Muscle of leg (tissue), 11 donors: Measurements from ENCODE around the gene GJA5. TPM values are rescaled to one million over a fixed set of nuclear protein-coding genes. Genes with fewer than 3 reads are reported as not detected.
A peak's percentile ranks its signal among the peaks of the same experiment; 100 is the strongest.
"Not testable (repeated sequence)": the region's sequence is repeated elsewhere in the genome, so short reads cannot be mapped to it uniquely, and the experiment has no call there.

ENCODE experiments used
- DNase-seq: peaks from one replicate; pipeline ENCODE4 v3.0.0; 2013
- H3K27ac ChIP-seq: one replicate; pipeline ENCODE4 v1.5.1; 2013; ENCODE audit warnings: mild to moderate bottlenecking, low read length, control low read depth
- H3K27me3 ChIP-seq: one replicate; pipeline ENCODE4 v1.6.1; 2013; ENCODE audit warnings: low read length; ENCODE audit not compliant: control insufficient read depth, insufficient read depth
- H3K36me3 ChIP-seq: one replicate; pipeline ENCODE4 v1.6.1; 2013; ENCODE audit warnings: low read length; ENCODE audit not compliant: control insufficient read depth, insufficient read depth
- H3K4me1 ChIP-seq: one replicate; pipeline ENCODE4 v1.6.1; 2013; ENCODE audit warnings: low read length; ENCODE audit not compliant: control insufficient read depth, insufficient read depth
- H3K4me3 ChIP-seq: one replicate; pipeline ENCODE4 v1.5.1; 2013; ENCODE audit warnings: low read length, control low read depth
- H3K9me3 ChIP-seq: replicated peaks from 2 replicates; pipeline ENCODE4 v1.6.1; 2013; ENCODE audit warnings: low read depth, low read length; ENCODE audit not compliant: control insufficient read depth
- WGBS: methylation state at CpG from one replicate; pipeline ENCODE4 v1.1.5; 2013; ENCODE audit warnings: missing lambda C conversion rate; ENCODE audit not compliant: insufficient coverage; 5-methylcytosine and 5-hydroxymethylcytosine counted together
- polyA plus RNA-seq, 8 donors: library from polyadenylated mRNA; unstranded; fragments of 120-200 nt; gene quantifications; one replicate each; pipeline versions ENCODE4 v1.2.1 to v1.2.3, GENCODE V29; 2013; ENCODE audit warnings: inconsistent platforms in 1 of 8, low replicate concordance in 1 of 8; ENCODE audit not compliant: insufficient read length in 8 of 8, insufficient read depth in 1 of 8
- total RNA-seq: library from RNA; stranded (reverse); fragments of 120-200 nt; gene quantifications from one replicate; pipeline ENCODE4 v1.2.4, GENCODE V29; 2013

GJA5 gene
- total and polyA plus RNA-seq, 9 donors, result 12.9 to 27.1 (median 25.3) TPM

DNA sequence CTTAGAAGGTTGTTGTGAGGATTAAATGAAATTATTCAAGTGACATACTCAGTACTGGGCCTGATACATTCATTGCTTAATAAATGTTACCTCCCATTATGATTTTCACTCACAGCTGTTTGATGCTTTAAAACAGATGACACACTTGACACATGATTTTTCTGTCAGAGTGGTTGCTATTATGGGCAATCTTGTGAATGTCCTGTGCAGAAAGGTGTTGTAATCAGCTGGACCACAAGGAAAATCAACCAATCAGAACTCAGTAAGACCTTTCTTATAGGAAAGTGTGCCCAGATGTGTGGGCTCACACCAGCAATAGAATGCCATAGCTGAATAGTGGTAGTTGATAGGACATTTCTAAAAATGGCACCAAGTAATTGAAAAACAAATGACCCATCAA is 23.5 kb downstream of the GJA5 start:
- Histone ChIP-seq H3K9me3 (no peaks in the 10 kb centered on the region), H3K36me3 (no peaks in the 10 kb centered on the region), H3K4me1 (peaks cover 14% of the 10 kb centered on the region), H3K27ac (no peak overlapping the region), H3K27me3 (no peaks in the 10 kb centered on the region), H3K4me3 (no peak overlapping the region)
- DNase-seq, result no peak

DNA sequence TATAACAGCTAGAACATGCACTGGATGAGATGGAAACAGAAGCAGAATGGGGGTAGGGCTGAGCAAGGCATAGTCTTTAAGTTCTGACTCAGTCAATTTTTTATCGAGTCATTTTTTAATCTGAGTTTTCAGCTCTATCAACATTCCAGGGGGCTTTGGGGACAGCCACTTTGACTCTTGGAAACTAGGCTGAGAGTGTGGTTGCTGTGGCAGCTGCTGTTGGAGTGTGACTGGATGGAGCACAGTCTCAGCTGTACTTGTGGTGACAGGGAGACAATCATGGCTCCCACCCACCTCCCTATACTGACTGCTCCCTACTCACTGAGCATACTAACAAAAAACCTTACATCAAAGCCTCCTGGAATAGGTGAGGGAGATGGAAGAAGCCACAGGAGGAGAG is 25.0 kb downstream of the GJA5 start:
- H3K27me3 ChIP-seq, result no peaks in the 10 kb centered on the region
- H3K27ac ChIP-seq, result no peak overlapping the region

GRCh38 chr1:147734291-147734841 is 26.0 kb downstream of the GJA5 start:
- not testable (repeated sequence) for H3K36me3 ChIP-seq, DNase-seq, H3K4me1 ChIP-seq, H3K4me3 ChIP-seq, H3K27ac ChIP-seq, H3K27me3 ChIP-seq, H3K9me3 ChIP-seq
- WGBS, result no CpG with 5 or more reads among the region's 4 CpGs

More for the DNA sequence above, 25.0 kb downstream of the GJA5 start:
- Histone ChIP-seq H3K36me3 (no peaks in the 10 kb centered on the region), H3K4me3 (no peak overlapping the region), H3K9me3 (no peaks in the 10 kb centered on the region), H3K4me1 (peaks cover 8% of the 10 kb centered on the region)
- WGBS, result no CpG with 5 or more reads among the region's 1 CpG
- no peak for DNase-seq

GRCh38 chr1:147729315-147729714 is 31.1 kb downstream of the GJA5 start:
- H3K27me3 ChIP-seq, result no peaks in the 10 kb centered on the region
- no CpG with 5 or more reads among the region's 2 CpGs for WGBS
- no peaks in the 10 kb centered on the region for H3K9me3 ChIP-seq
- no peak overlapping the region for H3K27ac ChIP-seq
- no peaks in the 10 kb centered on the region for H3K36me3 ChIP-seq
- no peaks in the 10 kb centered on the region for H3K4me1 ChIP-seq
- no peak for DNase-seq
- H3K4me3 ChIP-seq, result no peak overlapping the region

- no peak for DNase-seq
- Histone ChIP-seq H3K27me3 (peaks cover 3% of the 10 kb centered on the region), H3K4me1 (no peaks in the 10 kb centered on the region), H3K4me3 (no peak overlapping the region), H3K27ac (no peak overlapping the region), H3K36me3 (no peaks in the 10 kb centered on the region), H3K9me3 (no peaks in the 10 kb centered on the region)
- WGBS, result 33% methylated on average over 1 of the region's 2 CpGs
Observed at GRCh38 chr1:147726168-147726567, 34.2 kb downstream of the GJA5 start.

DNA sequence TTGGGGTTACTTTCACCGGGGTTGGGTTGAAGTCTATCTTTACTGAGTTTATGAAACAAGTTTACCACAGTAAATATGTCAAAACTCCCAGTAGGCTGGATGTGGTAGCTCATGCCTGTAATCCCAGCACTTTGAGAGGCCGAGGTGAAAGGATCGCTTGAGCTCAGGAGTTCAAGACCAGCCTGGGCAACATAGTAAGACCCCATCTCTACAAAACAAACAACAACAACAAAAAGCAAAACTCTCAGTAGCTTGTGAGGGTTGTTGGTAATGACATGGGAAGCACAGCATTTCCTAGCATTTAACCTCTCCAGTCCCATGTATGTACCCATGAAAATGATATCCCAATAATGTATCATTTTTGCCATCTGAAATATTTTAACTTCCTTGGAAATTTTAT is 34.7 kb downstream of the GJA5 start:
- no peak overlapping the region for H3K27ac ChIP-seq
- DNase-seq, result no peak
- WGBS, result no CpG with 5 or more reads among the region's 3 CpGs
- no peaks in the 10 kb centered on the region for H3K9me3 ChIP-seq
- H3K36me3 ChIP-seq, result no peaks in the 10 kb centered on the region
- H3K4me3 ChIP-seq, result no peak overlapping the region
- peaks cover 1% of the 10 kb centered on the region for H3K4me1 ChIP-seq
- H3K27me3 ChIP-seq, result peaks cover 3% of the 10 kb centered on the region

GRCh38 chr1:147723691-147724323 is 36.6 kb downstream of the GJA5 start:
- H3K36me3 ChIP-seq, result no peaks in the 10 kb centered on the region
- DNase-seq, result peak; percentile 18
- peaks cover 3% of the 10 kb centered on the region for H3K27me3 ChIP-seq
- H3K4me3 ChIP-seq, result no peak overlapping the region
- no peaks in the 10 kb centered on the region for H3K9me3 ChIP-seq
- H3K27ac ChIP-seq, result no peak overlapping the region
- H3K4me1 ChIP-seq, result peaks cover 6% of the 10 kb centered on the region
- WGBS, result 91% methylated on average over 2 of the region's 7 CpGs

DNA sequence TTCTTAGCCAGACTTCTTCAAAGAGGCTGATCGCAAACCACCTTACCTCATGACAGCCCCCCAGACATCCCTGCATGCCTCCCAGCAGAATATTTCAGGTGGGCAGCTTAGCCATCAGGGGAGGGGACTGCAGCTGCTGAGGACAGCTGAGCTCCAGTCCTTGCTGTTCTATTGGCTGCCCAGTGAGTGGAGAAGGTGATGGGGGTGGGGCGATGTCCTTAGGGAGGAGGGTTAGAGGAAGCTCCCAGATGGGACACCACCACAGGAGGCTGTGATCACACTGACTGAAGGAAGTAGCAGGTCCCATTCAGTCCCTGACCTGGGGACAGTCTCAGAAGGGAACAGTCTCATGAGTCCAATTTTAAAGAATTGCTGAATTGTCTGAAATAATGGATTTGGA is 38.3 kb downstream of the GJA5 start:
- Histone ChIP-seq H3K27me3 (peaks cover 3% of the 10 kb centered on the region), H3K4me1 (peaks cover 19% of the 10 kb centered on the region), H3K4me3 (no peak overlapping the region), H3K36me3 (no peaks in the 10 kb centered on the region), H3K27ac (no peak overlapping the region), H3K9me3 (no peaks in the 10 kb centered on the region)
- no peak for DNase-seq
- 83% methylated on average over 2 of the region's 2 CpGs for WGBS

DNA sequence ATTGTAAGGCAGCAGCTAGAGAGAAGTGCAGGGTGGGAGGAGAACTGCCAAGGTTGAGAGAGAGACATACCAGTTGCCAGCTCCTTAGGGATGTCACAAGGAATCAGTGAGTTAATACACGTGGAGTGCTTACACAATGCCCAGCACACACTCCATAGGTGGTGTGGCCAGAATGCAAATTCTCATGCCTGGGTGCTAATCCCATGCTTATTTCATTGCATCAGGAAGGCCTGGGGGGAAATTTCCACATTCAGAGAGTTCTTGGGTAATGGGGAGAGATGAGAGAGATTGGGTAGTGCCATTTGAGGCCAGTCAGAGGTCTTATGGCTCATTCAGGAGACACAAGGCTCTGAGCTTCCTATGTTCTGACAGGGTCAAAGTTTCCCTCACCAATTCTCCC is 38.7 kb downstream of the GJA5 start:
- no peaks in the 10 kb centered on the region for H3K36me3 ChIP-seq

DNA sequence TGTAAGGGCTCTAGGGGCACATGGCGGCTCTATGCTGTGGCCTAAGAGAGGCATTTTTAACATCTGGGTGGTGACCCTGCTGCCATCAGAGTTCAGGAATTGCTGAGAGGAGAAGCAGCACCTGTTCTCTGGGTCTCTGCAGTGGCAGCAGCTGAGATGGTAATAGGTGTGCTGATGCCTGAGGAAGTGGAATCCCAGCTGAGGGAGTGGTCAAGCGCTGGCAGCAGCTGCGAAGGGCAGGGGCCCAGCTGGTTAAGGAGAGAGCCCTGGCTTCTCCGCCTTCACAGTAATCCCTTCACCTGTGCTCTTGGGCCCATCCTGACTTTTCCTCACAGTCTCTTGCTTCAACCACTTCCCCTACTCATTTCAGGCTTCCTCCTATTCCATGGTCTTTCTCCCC is 39.8 kb downstream of the GJA5 start:
- 82% methylated on average over 2 of the region's 4 CpGs for WGBS
- no peak for DNase-seq
- no peak overlapping the region for H3K4me3 ChIP-seq

More for the DNA sequence above, 38.7 kb downstream of the GJA5 start:
- H3K4me3 ChIP-seq, result no peak overlapping the region
- no peak for DNase-seq
- H3K27me3 ChIP-seq, result peaks cover 3% of the 10 kb centered on the region
- H3K4me1 ChIP-seq, result peaks cover 19% of the 10 kb centered on the region
- WGBS, result no CpG with 5 or more reads among the region's 1 CpG
- H3K27ac ChIP-seq, result no peak overlapping the region
- H3K9me3 ChIP-seq, result no peaks in the 10 kb centered on the region

More for the DNA sequence above, 39.8 kb downstream of the GJA5 start:
- H3K36me3 ChIP-seq, result no peaks in the 10 kb centered on the region
- H3K27me3 ChIP-seq, result peaks cover 3% of the 10 kb centered on the region
- H3K27ac ChIP-seq, result no peak overlapping the region
- no peaks in the 10 kb centered on the region for H3K9me3 ChIP-seq
- H3K4me1 ChIP-seq, result peaks cover 19% of the 10 kb centered on the region
